ENCODE measurements around the gene RAB14. TPM values are rescaled to one million over a fixed set of nuclear protein-coding genes. Genes with fewer than 3 reads are reported as not detected.

Gene RAB14
- total RNA-seq, 1 experiment from 2014 or later, result 82.6 TPM

DNA sequence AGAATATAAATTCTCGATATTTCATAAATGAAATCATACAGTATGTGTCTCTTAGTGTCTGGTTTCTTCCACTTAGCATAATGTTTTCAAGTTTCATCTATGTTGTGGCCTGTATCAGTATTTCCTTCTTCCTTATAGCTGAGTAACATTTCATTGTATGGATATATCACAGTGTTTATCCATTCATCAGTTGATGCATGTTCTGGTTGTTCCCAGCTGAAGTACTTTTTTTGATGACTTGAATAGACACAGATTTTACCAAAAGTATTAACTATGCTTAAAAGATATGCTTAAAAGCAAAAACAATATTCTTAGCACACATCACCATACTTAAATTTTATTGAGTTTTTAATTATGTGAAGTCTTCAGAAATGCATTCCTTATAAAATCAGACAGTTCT lies 12.7 kb downstream of the RAB14 start:
- no peak for DNase-seq
- Histone ChIP-seq H3K27ac (no peak overlapping the region), H3K4me3 (no peak overlapping the region), H3K9me2 (ENCODE audit: insufficient read depth) (no peaks in the 10 kb centered on the region), H4K20me1 (ENCODE audit: insufficient read depth) (peaks cover 35% of the 10 kb centered on the region), H3K4me2 (no peak overlapping the region), H3K36me3 (ENCODE audit: low read depth) (0 out of 2 replicates have a peak, but pooled peaks cover 16% of the 10 kb centered on the region), H2AFZ (no peak overlapping the region), H3K79me2 (ENCODE audit: low read depth) (peaks cover 84% of the 10 kb centered on the region), H3F3A (ENCODE audit: insufficient read depth, low read depth) (no peaks in the 10 kb centered on the region), H3K27me3 (ENCODE audit: insufficient read depth, low read depth) (no peaks in the 10 kb centered on the region), H3K9me3 (ENCODE audit: insufficient read depth, low read depth) (no peaks in the 10 kb centered on the region), H3K4me1 (replicated peaks; ENCODE audit: insufficient read depth) (peaks cover 2% of the 10 kb centered on the region)
- ChIA-PET CTCF (interaction anchor here (0.6 kb wide), 1 partner anchor 395 kb away, joined by 3 read pairs; no protein-coding TSS in a partner anchor), POLR2A (ENCODE audit: unreplicated experiment) (no interaction called here)
- no TSS peak for BruUV-seq (replicated peaks)
- intact Hi-C loops (cut with micrococcal nuclease; ENCODE audit: unreplicated experiment), result no loop called here
- TF ChIP-seq, protein P1, sequence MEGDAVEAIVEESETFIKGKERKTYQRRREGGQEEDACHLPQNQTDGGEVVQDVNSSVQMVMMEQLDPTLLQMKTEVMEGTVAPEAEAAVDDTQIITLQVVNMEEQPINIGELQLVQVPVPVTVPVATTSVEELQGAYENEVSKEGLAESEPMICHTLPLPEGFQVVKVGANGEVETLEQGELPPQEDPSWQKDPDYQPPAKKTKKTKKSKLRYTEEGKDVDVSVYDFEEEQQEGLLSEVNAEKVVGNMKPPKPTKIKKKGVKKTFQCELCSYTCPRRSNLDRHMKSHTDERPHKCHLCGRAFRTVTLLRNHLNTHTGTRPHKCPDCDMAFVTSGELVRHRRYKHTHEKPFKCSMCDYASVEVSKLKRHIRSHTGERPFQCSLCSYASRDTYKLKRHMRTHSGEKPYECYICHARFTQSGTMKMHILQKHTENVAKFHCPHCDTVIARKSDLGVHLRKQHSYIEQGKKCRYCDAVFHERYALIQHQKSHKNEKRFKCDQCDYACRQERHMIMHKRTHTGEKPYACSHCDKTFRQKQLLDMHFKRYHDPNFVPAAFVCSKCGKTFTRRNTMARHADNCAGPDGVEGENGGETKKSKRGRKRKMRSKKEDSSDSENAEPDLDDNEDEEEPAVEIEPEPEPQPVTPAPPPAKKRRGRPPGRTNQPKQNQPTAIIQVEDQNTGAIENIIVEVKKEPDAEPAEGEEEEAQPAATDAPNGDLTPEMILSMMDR (conservative IDR thresholded peaks at IDR 0.05), result no peak
- no peak for TF ChIP-seq EZH2 (IDR thresholded peaks at IDR 0.05; ENCODE audit: low read depth)

DNA sequence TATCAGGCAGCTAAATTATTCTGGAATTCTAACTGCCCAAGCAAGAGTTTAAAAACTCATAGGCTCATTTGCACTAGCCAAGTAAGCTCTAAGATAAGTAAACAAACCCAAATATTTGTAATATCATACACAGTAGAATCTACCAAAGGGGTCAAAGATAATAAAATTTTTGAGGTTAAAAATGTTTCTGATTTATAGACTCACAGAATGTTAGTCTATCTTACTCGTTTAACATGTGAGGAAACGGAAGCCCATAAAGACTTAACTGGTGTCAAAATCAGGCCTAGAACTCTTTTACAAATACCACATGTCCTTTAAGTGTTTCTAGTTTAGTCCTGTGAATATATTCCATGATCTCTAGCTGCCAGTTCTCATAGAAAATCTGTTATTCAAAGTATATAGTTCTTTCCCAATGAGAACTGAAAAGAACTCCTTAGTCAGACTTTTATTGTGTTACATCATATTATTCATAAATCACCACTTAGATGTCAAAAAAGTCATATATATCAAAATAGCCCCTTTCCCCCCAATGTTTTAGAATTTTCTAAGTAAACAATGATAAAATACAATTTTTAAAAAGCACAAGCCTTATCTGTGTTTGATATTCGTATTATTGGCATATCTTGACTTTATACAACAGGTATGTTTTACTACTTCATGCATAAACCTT lies 13.9 kb downstream of the RAB14 start:
- Histone ChIP-seq H3K27me3 (ENCODE audit: insufficient read depth, low read depth) (no peaks in the 10 kb centered on the region), H3K9me2 (ENCODE audit: insufficient read depth) (no peaks in the 10 kb centered on the region), H3K4me3 (no peak overlapping the region), H4K20me1 (ENCODE audit: insufficient read depth) (peaks cover 23% of the 10 kb centered on the region), H3K4me2 (no peak overlapping the region), H3K27ac (no peak overlapping the region), H3K79me2 (ENCODE audit: low read depth) (peaks cover 72% of the 10 kb centered on the region), H3K36me3 (ENCODE audit: low read depth) (peaks cover 16% of the 10 kb centered on the region; the same call in 1 of the 2 replicates), H3K9me3 (ENCODE audit: insufficient read depth, low read depth) (no peaks in the 10 kb centered on the region), H3K4me1 (replicated peaks; ENCODE audit: insufficient read depth) (peaks cover 15% of the 10 kb centered on the region), H3F3A (ENCODE audit: insufficient read depth, low read depth) (no peaks in the 10 kb centered on the region), H2AFZ (no peak overlapping the region)
- intact Hi-C loops (cut with micrococcal nuclease; ENCODE audit: unreplicated experiment), result no loop called here
- no peak for TF ChIP-seq EZH2 (IDR thresholded peaks at IDR 0.05; ENCODE audit: low read depth)
- TF ChIP-seq, protein P1 (conservative IDR thresholded peaks at IDR 0.05), result no peak
- ChIA-PET CTCF (interaction anchor here (0.6 kb wide), 1 partner anchor 205 kb away, joined by 24 read pairs; no protein-coding TSS in a partner anchor), POLR2A (ENCODE audit: unreplicated experiment) (interaction anchor here (0.7 kb wide), 1 partner anchor 436 kb away, joined by 4 read pairs; no protein-coding TSS in a partner anchor)
- no TSS peak for BruUV-seq (replicated peaks)
- DNase-seq, result no peak

DNA sequence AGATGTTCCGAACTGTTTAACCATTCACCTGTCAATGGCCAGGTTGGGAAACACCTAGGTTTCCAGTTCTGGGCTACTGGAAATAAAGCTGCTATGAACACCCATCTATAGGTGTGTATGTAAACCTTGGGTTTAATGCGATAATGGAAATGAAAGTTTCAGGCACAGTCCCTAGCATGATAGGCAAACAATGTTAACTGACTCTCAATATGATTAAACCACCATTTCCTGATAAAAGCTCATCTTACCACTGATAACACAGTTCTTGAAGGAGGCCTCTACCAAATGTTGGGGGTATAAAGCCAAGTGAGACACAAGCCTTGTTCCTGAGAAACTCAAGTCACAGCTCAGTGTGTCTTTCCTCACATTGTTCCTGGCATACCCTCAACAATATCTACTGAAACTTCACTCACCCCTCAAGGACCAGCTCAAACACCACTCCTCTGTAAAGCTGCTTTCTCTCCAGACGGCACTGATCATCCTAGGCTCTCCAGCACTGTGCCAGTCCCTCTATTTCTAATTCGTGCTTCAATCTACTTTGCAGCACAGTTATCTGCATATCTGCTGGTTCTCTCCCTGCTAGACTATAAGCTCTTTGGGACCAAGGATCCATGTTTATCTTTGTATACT lies 15.8 kb downstream of the RAB14 start:
- H3K36me3 ChIP-seq (ENCODE audit: low read depth), result peaks cover 14% of the 10 kb centered on the region
- H3K9me3 ChIP-seq (ENCODE audit: insufficient read depth, low read depth), result no peaks in the 10 kb centered on the region
- H3K27me3 ChIP-seq (ENCODE audit: insufficient read depth, low read depth), result no peaks in the 10 kb centered on the region
- no peak overlapping the region for H3K4me3 ChIP-seq
- no peaks in the 10 kb centered on the region for H3K9me2 ChIP-seq (ENCODE audit: insufficient read depth)
- POLR2A ChIA-PET (ENCODE audit: unreplicated experiment), result no interaction called here
- DNase-seq, result no peak
- no peak overlapping the region for H3K27ac ChIP-seq
- intact Hi-C loops (cut with micrococcal nuclease; ENCODE audit: unreplicated experiment), result no loop called here
- H4K20me1 ChIP-seq (ENCODE audit: insufficient read depth), result peaks cover 11% of the 10 kb centered on the region
- CTCF ChIA-PET, result no interaction called here
- no peak for TF ChIP-seq EZH2 (IDR thresholded peaks at IDR 0.05; ENCODE audit: low read depth)
- TF ChIP-seq, protein P1 (conservative IDR thresholded peaks at IDR 0.05), result no peak
- H3K4me1 ChIP-seq (replicated peaks; ENCODE audit: insufficient read depth), result peaks cover 18% of the 10 kb centered on the region
- H3F3A ChIP-seq (ENCODE audit: insufficient read depth, low read depth), result peaks cover 1% of the 10 kb centered on the region; the same call in 1 of the 2 replicates
- no peak overlapping the region for H3K4me2 ChIP-seq
- BruUV-seq (replicated peaks), result no TSS peak
- peaks cover 53% of the 10 kb centered on the region for H3K79me2 ChIP-seq (ENCODE audit: low read depth)
- H2AFZ ChIP-seq, result no peak overlapping the region
